Measurements from ENCODE around the gene MAG. TPM values are rescaled to one million over a fixed set of nuclear protein-coding genes. Genes with fewer than 3 reads are reported as not detected.

MAG gene
- total and polyA plus RNA-seq, 2 of the 8 experiments (the other 6 are each of a cell fraction or from before 2014, with no cell fraction given), result 0.20 to 1.3 TPM

DNA sequence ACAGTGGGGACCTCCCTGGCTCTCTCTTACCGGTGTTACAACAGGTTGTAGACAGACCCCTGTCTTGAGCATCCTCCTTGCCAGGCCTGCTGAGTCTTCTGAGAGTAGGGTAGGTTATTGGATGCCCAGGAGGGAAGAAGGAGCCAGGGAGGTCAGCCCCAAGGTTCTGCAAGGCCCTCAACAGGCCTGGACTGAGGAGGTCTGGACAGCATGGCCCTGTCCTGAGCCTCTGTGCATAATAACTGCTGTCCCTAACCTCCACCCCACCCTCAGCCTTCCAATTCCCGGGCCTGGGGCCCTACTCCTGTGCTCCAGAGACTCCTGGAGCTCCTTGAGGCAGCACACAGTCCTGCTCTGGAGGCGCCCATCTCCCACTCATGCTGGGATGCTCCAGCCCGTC is 37.4 kb downstream of the MAG start:
- Histone ChIP-seq H2BK12ac (ENCODE audit: low read depth, low read length) (no peak overlapping the region), H2BK20ac (ENCODE audit: low read length) (no peak overlapping the region), H2AFZ (ENCODE audit: low read length) (no peak overlapping the region), H3K23me2 (ENCODE audit: low read depth, low read length) (no peaks in the 10 kb centered on the region), H2AK5ac (ENCODE audit: low read depth, low read length) (no peak overlapping the region), H3K9me3 (ENCODE audit: insufficient read depth in 2 of 2, low read depth in 1 of 2, low read length in 1 of 2) (no peaks in the 10 kb centered on the region), H3K27me3 (replicated peaks in 1 of 4; ENCODE audit: control insufficient read depth in 3 of 4, extremely low read depth in 1 of 4, insufficient read depth in 3 of 4, low read length in 3 of 4) (no peaks in the 10 kb centered on the region), H2BK120ac (replicated peaks; ENCODE audit: low read depth, low read length) (no peak overlapping the region), H3K23ac (ENCODE audit: insufficient read length) (no peak overlapping the region), H3K4ac (replicated peaks; ENCODE audit: insufficient read length, low read depth, low read length) (no peak overlapping the region), H3K4me2 (ENCODE audit: insufficient read depth in 1 of 2, low read depth in 2 of 2, low read length in 2 of 2) (no peak overlapping the region), H3K4me1 (replicated peaks in 1 of 4; ENCODE audit: control insufficient read depth in 3 of 4, insufficient read depth in 4 of 4, low read length in 3 of 4) (no peaks in the 10 kb centered on the region; a peak in 1 of 7 replicates), H3K79me2 (ENCODE audit: control insufficient read depth in 1 of 2, insufficient read depth in 2 of 2, low read length in 2 of 2) (no peaks in the 10 kb centered on the region), H3K56ac (replicated peaks; ENCODE audit: insufficient read length, low read depth, low read length) (no peak overlapping the region), H4K20me1 (replicated peaks in 1 of 2; ENCODE audit: control insufficient read depth in 1 of 2, insufficient read depth in 2 of 2, low read length in 2 of 2) (no peaks in the 10 kb centered on the region), H3K27ac (ENCODE audit: low read depth, low read length) (no peak overlapping the region), H3K18ac (ENCODE audit: extremely low read depth, low read length) (no peak overlapping the region; the same call in 1 of the 2 replicates), H2BK15ac (ENCODE audit: low read length) (no peak overlapping the region), H4K91ac (replicated peaks; ENCODE audit: insufficient read length, low read length) (no peak overlapping the region), H3K79me1 (ENCODE audit: low read depth, low read length) (no peaks in the 10 kb centered on the region), H2BK5ac (ENCODE audit: low read depth, low read length) (no peak overlapping the region; the same call in 1 of the 2 replicates), H4K8ac (ENCODE audit: extremely low read depth, insufficient read depth, low read length) (no peak overlapping the region), H3K36me3 (ENCODE audit: control insufficient read depth in 2 of 4, insufficient read depth in 4 of 4, low read length in 3 of 4) (no peaks in the 10 kb centered on the region), H3K14ac (ENCODE audit: insufficient read length) (no peak overlapping the region), H3K9ac (replicated peaks in 1 of 4; ENCODE audit: extremely low read depth in 1 of 4, low read depth in 3 of 4, low read length in 3 of 4) (no peak overlapping the region), H4K5ac (ENCODE audit: insufficient read length, low read depth, low read length) (no peak overlapping the region), H3K4me3 (ENCODE audit: extremely low read depth in 1 of 4, insufficient read depth in 2 of 4, low read depth in 3 of 4, low read length in 4 of 4) (no peak overlapping the region)
- 88% methylated on average over 4 of the region's 4 CpGs; no CpG with 5 or more reads in 1 of the 2 experiments for WGBS, 2 experiments (ENCODE audit: extremely low coverage in 1 of 2, insufficient coverage in 1 of 2, insufficient read length in 1 of 2, insufficient replicate concordance in 2 of 2, low coverage in 1 of 2, low lambda C conversion rate in 2 of 2, missing lambda C conversion rate in 1 of 2)
- FAIRE-seq (no peak), DNase-seq (ENCODE audit: low read depth in 1 of 2, low spot score in 2 of 2) (no peak)
- ChIA-PET CTCF (ENCODE audit: partially characterized antibody) (interaction anchor here (1.2 to 3.3 kb wide), 5 partner anchors 10 to 166 kb away, joined by 3 to 20 read pairs (median 6); partner anchors contain the start of gene FFAR3), POLR2A (ENCODE audit: partially characterized antibody) (interaction anchor here (1.1 kb wide), 1 partner anchor 168 kb away, joined by 3 read pairs; no protein-coding TSS in a partner anchor)
- TF ChIP-seq JUN (IDR thresholded peaks at IDR 0.05; ENCODE audit: low read depth, low read length) (no peak), BRCA1 (IDR thresholded peaks at IDR 0.05; ENCODE audit: low read depth, low read length) (no peak), TAF7 (optimal IDR thresholded peaks at IDR 0.05; ENCODE audit: borderline replicate concordance, low read depth, low read length) (no peak), HDAC6 (IDR thresholded peaks at IDR 0.05; ENCODE audit: low read depth, low read length) (no peak), CEBPB (IDR thresholded peaks at IDR 0.05; ENCODE audit: low read depth, low read length) (no peak), JUND (IDR thresholded peaks at IDR 0.05; ENCODE audit: low read length) (no peak), CHD2 (IDR thresholded peaks at IDR 0.05; ENCODE audit: low read length) (no peak), SIRT6 (IDR thresholded peaks at IDR 0.05; ENCODE audit: low read length) (no peak), SIX5 (IDR thresholded peaks at IDR 0.05; ENCODE audit: low read depth, low read length) (no peak), SIN3A (conservative IDR thresholded peaks at IDR 0.05 in 1 of 2, IDR thresholded peaks at IDR 0.05 in 1 of 2; ENCODE audit: low read depth in 1 of 2, low read length in 2 of 2) (no peak)
- TF ChIP-seq, protein P1, sequence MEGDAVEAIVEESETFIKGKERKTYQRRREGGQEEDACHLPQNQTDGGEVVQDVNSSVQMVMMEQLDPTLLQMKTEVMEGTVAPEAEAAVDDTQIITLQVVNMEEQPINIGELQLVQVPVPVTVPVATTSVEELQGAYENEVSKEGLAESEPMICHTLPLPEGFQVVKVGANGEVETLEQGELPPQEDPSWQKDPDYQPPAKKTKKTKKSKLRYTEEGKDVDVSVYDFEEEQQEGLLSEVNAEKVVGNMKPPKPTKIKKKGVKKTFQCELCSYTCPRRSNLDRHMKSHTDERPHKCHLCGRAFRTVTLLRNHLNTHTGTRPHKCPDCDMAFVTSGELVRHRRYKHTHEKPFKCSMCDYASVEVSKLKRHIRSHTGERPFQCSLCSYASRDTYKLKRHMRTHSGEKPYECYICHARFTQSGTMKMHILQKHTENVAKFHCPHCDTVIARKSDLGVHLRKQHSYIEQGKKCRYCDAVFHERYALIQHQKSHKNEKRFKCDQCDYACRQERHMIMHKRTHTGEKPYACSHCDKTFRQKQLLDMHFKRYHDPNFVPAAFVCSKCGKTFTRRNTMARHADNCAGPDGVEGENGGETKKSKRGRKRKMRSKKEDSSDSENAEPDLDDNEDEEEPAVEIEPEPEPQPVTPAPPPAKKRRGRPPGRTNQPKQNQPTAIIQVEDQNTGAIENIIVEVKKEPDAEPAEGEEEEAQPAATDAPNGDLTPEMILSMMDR (IDR thresholded peaks at IDR 0.05; ENCODE audit: control extremely low read depth in 1 of 3, insufficient read depth in 1 of 3, low read depth in 1 of 3, low read length in 3 of 3), result no peak

All from H1 (cell line).